Activated CD8-positive, alpha-beta memory T cell treated with anti-CD3 and anti-CD28 coated beads for 48 hours (primary cell): ENCODE results near the gene ANXA10.
"Not testable (repeated sequence)": the region's sequence is repeated elsewhere in the genome, so short reads cannot be mapped to it uniquely, and the experiment has no call there.

ENCODE experiments used
- DNase-seq, 3 experiments: peaks; one replicate each; pipeline ENCODE4 v3.0.0-alpha.2; 2020; ENCODE audit warnings: low read depth in 2 of 3, low spot score in 2 of 3

ANXA10 gene

GRCh38 chr4:168154546-168155277, 62.4 kb downstream of the ANXA10 start:
- DNase-seq, result no peak

- no peak for DNase-seq
Observed at GRCh38 chr4:168162604-168163003, 70.3 kb downstream of the ANXA10 start.

DNA sequence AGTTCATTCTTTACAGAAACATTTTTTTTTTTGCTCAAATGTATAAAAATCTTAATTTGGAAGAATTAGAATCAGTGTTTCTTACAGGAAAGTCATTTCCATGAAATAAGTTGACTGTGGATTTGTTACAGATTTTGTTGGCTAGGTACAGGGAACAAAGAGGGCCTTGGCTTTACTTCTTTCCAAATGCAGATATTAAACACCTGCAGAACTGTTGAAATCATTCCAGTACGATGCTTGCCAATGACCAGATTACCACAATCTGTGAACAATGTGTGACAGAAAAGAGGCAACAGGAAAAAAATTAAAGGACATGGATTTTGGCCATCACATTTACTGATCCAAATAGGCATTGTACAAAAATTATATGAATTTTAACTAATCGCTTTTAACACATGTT, 70.8 kb downstream of the ANXA10 start:
- no peak for DNase-seq

- DNase-seq, result no peak
Observed at GRCh38 chr4:168164045-168164444, 71.7 kb downstream of the ANXA10 start.

- DNase-seq, result no peak
Observed at GRCh38 chr4:168164915-168165548, 72.7 kb downstream of the ANXA10 start.

DNA sequence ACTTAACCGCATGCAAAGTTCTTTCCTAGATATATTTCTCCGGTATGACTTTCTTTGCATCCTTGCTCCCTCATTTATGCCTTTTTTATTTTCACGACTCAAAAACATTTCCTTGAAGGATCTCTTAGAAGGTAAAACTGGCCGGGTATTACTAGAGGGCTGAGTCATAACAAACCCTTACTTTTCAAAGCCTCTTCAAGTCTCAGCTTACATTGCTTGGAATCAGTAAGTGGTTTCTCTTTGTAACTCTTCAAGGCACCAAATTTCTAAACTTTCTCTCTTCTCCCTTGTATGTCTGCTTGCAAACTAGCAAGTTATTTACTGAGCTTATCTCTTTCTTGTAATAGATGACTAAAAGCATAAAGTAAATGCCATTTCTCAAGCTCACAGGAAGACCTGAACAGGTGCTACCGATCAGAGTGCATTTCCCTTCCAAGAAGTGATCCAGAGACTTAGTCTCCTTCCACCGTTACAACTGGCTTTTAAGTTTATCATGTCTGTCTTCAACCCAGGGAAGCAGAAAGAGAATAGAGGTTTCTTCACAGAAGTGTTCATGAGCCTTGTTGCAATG, 75.5 kb downstream of the ANXA10 start:
- no peak for DNase-seq

GRCh38 chr4:168174308-168174707, 82.0 kb downstream of the ANXA10 start:
- DNase-seq, result no peak

DNA sequence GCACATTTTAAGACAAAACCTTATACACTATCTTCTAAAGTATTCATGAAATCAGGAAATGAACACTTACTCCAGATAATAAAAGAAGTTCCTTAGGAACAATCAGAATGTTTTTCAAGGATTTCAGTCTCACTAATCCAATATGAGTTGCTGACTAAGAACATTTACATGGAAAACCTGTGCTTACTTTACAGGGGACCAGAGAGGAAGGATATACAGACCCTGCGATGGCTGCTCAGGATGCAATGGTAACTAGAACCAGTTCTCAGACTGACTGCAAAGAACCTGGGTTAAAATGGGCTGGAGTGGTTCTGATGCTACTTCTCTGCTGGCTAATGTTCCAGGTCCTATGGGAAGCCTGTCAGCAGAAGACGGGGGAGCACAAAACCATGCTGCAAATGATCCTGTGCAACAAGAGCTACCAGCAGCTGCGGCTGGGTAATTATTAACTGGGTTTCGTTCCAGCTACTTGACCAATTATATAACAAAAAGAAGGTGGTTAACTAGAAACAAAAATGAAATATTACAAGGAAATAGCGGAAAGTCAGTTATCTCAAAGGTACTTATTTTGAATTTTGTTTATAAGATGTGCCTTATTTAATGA, 85.3 kb downstream of the ANXA10 start:
- no peak for DNase-seq

DNA sequence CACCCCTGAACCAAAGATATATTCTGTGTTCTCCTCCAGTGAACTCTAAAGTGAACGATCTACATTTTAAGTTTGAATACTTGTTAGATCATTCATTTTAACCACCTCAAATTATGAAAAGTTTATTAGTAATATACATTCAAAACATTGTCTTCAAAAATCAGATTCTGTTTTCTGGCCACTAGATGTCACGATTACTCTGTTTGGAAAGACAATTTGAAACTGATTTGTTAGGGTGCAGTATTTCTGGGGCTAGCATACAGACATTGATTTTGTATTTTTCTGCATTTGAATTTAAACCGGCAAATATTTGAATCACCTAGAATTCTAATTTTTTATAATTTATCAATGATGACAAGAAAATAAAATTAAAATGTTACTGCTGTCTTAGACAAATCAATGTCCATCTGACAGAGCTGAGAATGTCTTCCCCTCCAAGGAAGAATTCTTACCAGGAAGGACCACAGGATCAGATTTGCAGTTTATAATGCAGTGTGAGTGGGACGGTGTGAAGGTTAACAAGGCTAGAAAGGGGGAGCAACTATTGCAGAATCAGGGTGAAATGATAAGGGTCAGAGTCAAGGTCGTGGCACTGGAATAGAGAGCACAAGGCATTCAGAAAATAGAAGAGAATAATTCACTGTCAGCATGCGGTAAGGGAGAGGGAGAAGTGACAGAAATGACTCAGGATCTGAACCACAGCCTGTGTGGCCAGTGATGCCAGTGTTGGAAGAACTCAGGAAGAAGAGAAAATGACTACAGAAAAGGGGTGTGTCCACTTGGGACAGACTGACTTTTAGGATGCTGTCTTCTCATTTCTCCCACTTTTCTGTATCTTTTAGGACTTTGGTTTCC, 91.6 kb downstream of the ANXA10 start:
- no peak for DNase-seq

DNA sequence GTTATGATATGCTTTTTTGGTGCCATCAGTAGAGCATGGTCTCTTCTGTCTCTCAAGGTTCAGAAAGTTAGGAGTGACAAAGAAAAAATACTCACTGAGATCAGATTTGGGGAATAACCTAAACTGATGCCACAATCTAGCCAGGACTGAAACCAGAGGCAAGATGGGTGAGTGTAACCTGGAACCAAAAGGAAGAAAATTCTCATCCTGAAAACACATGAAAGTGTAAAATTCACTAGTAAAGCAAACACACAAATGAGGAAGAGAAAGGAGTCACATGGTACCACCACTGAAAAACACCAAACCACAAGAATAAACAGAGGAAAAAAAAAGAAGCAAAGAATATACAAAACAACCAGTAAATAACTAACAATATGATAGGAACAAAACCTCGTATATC, 96.4 kb downstream of the ANXA10 start:
- DNase-seq, result no peak

DNA sequence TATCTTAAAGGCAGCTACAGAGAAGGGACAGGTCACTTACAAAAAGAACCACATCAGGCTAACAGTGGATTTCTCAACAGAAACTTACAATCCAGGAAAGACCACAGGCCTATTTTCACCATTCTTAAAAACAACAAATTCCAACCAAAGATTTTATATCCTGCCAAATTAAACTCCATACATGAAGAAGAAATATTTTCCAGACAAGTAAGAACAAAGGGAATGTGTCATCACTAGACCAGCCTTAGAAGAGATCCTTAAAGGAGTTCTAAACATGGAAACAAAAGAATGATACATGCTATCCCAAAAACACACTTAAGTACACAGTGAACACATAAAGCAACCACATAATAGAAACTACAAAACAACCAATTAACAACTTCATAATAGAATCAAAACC, 105.6 kb downstream of the ANXA10 start:
- no peak for DNase-seq

GRCh38 chr4:168199260-168199957, 107.1 kb downstream of the ANXA10 start:
- DNase-seq, result no peak

- DNase-seq, result no peak
Observed at GRCh38 chr4:168200685-168201084, 108.3 kb downstream of the ANXA10 start.

GRCh38 chr4:168203233-168203911, 111.0 kb downstream of the ANXA10 start:
- no peak for DNase-seq

GRCh38 chr4:168208957-168209614, 116.7 kb downstream of the ANXA10 start:
- DNase-seq, result no peak

GRCh38 chr4:168212656-168213055, 120.3 kb downstream of the ANXA10 start:
- DNase-seq, result no peak

GRCh38 chr4:168213511-168213910, 121.2 kb downstream of the ANXA10 start:
- DNase-seq, result not testable (repeated sequence)

DNA sequence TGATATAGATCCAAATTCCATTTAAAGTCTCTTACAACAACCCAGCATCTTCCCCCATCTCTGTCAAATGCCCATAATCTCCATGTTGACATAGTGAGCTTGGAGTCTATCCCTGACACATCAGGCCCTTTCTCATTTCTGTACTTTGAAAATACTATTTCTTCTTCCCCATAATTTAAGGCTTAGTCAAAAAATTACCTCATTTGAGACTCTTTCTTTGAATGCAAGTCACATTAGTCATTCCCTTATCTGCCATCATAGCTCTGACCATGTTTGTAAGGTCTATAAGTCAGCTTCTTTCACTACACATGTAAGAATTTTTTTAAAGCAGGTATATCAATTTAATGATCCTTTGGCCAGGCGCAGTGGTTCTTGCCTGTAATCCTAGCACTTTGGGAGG, 126.3 kb downstream of the ANXA10 start:
- DNase-seq, result no peak

DNA sequence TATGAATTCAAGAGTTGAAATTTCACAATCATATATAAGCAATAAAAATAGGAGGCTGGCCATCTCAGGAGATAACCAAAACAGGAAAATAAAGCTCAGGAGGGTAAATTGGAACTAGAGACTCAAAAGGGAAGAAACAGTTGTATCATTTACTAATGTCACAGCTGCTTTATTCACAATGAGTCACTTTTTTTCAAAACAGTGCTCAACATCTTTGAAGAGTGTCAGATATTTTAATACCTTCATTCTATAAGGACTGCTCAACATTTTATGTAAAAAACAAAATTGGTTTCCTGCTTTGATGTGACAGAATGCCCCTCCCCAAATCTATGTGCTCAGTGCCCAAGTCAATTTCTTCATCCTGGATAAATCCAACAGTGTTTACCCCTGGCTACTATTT, 128.6 kb downstream of the ANXA10 start:
- no peak for DNase-seq

DNA sequence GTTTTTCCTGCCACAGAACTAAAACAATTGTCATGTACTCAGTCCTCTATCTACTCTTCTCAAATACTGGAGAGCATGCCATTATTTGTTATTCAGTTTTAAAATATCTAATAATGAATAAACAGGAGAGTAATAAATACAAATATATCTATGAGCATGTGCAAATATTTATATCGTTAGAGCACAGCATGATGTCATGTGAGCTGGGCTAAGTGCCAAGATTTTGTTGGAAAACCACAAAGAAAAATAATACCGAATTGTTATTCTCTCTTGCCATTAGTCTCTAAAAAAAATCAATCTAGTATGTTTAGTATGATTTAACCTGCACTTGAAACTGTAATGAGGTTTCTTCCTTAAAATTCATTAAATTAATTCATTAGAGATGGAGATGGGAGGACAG, 129.0 kb downstream of the ANXA10 start:
- no peak for DNase-seq
